Activated CD4-positive, alpha-beta T cell treated with anti-CD3 and anti-CD28 coated beads, Interleukin-2, amount 10 ng/mL, durations not matched to agents 7 days and 5 days (primary cell): ENCODE measurements around the gene CTNNA3. TPM values are rescaled to one million over a fixed set of nuclear protein-coding genes. Genes with fewer than 3 reads are reported as not detected.

Source experiments
- CTCF ChIA-PET: fragments of 350-600 bp; sonication (Branson Sonifier 250); formaldehyde crosslinking; loops from one replicate; lab custom pipeline; 2021; ENCODE audit warnings: antibody characterized with exemption; lab: Charles Lee
- POLR2A ChIA-PET: fragments of 350-600 bp; sonication (Branson Sonifier 250); formaldehyde crosslinking; loops from one replicate; lab custom pipeline; 2021; ENCODE audit warnings: antibody characterized with exemption; lab: Charles Lee
- DNase-seq: peaks from one replicate; pipeline ENCODE4 v3.0.0-alpha.2; 2020
- H3K27ac Mint-ChIP-seq: one replicate; pipeline ENCODE4 v1.8.0; 2021; ENCODE audit warnings: mild to moderate bottlenecking, moderate library complexity, mixed read lengths
- H3K27me3 Mint-ChIP-seq: one replicate; pipeline ENCODE4 v1.8.0; 2021; ENCODE audit warnings: mixed read lengths
- H3K36me3 Mint-ChIP-seq: one replicate; pipeline ENCODE4 v1.8.0; 2021; ENCODE audit warnings: low read depth, mixed read lengths
- H3K4me1 Mint-ChIP-seq: one replicate; pipeline ENCODE4 v1.8.0; 2021; ENCODE audit warnings: mixed read lengths
- H3K4me3 Mint-ChIP-seq: one replicate; pipeline ENCODE4 v1.8.0; 2021; ENCODE audit warnings: mild to moderate bottlenecking, moderate library complexity, mixed read lengths
- H3K9me3 Mint-ChIP-seq: one replicate; pipeline ENCODE4 v1.8.0; 2021; ENCODE audit warnings: mixed read lengths
- total RNA-seq, 2 experiments: library from RNA; stranded (reverse); gene quantifications; one replicate each; pipeline ENCODE4 v1.2.3, GENCODE V29; 2021

The CTNNA3 gene
- total RNA-seq, 2 experiments from 2014 or later, result 0.57 to 0.58 TPM

- POLR2A ChIA-PET, result no interaction called here
- Mint-ChIP-seq H3K4me1 (no peaks in the 10 kb centered on the region), H3K36me3 (no peaks in the 10 kb centered on the region), H3K4me3 (no peak overlapping the region), H3K9me3 (no peaks in the 10 kb centered on the region), H3K27ac (no peak overlapping the region), H3K27me3 (no peaks in the 10 kb centered on the region)
- DNase-seq, result no peak
- CTCF ChIA-PET, result no interaction called here
These were observed 868.6 kb downstream of the CTNNA3 start for GRCh38 chr10:66827353-66827752.

GRCh38 chr10:66823301-66823700 lies 872.7 kb downstream of the CTNNA3 start:
- DNase-seq, result no peak
- Mint-ChIP-seq H3K27ac (no peak overlapping the region), H3K27me3 (no peaks in the 10 kb centered on the region), H3K4me1 (no peaks in the 10 kb centered on the region), H3K36me3 (no peaks in the 10 kb centered on the region), H3K4me3 (no peak overlapping the region), H3K9me3 (no peaks in the 10 kb centered on the region)
- POLR2A ChIA-PET, result no interaction called here
- CTCF ChIA-PET, result no interaction called here

- Mint-ChIP-seq H3K4me1 (no peaks in the 10 kb centered on the region), H3K36me3 (no peaks in the 10 kb centered on the region), H3K27me3 (no peaks in the 10 kb centered on the region), H3K27ac (no peak overlapping the region), H3K4me3 (no peak overlapping the region), H3K9me3 (no peaks in the 10 kb centered on the region)
- POLR2A ChIA-PET, result no interaction called here
- CTCF ChIA-PET, result no interaction called here
- DNase-seq, result no peak
These were observed 873.2 kb downstream of the CTNNA3 start for GRCh38 chr10:66822801-66823200.

GRCh38 chr10:66819691-66820090 lies 876.3 kb downstream of the CTNNA3 start:
- Mint-ChIP-seq H3K27ac (no peak overlapping the region), H3K27me3 (no peaks in the 10 kb centered on the region), H3K4me1 (no peaks in the 10 kb centered on the region), H3K4me3 (no peak overlapping the region), H3K36me3 (no peaks in the 10 kb centered on the region), H3K9me3 (no peaks in the 10 kb centered on the region)
- ChIA-PET CTCF (no interaction called here), POLR2A (no interaction called here)
- DNase-seq, result no peak

GRCh38 chr10:66813122-66813521 lies 882.9 kb downstream of the CTNNA3 start:
- DNase-seq, result no peak

GRCh38 chr10:66811211-66811610 lies 884.8 kb downstream of the CTNNA3 start:
- ChIA-PET POLR2A (no interaction called here), CTCF (no interaction called here)
- H3K4me1 Mint-ChIP-seq, result no peaks in the 10 kb centered on the region
- no peak overlapping the region for H3K27ac Mint-ChIP-seq
- H3K36me3 Mint-ChIP-seq, result no peaks in the 10 kb centered on the region
- no peak for DNase-seq
- no peaks in the 10 kb centered on the region for H3K27me3 Mint-ChIP-seq
- no peak overlapping the region for H3K4me3 Mint-ChIP-seq
- H3K9me3 Mint-ChIP-seq, result no peaks in the 10 kb centered on the region

More at GRCh38 chr10:66813122-66813521, 882.9 kb downstream of the CTNNA3 start:
- Mint-ChIP-seq H3K9me3 (no peaks in the 10 kb centered on the region), H3K36me3 (no peaks in the 10 kb centered on the region), H3K27me3 (no peaks in the 10 kb centered on the region), H3K4me3 (no peak overlapping the region), H3K4me1 (no peaks in the 10 kb centered on the region), H3K27ac (no peak overlapping the region)
- ChIA-PET POLR2A (no interaction called here), CTCF (no interaction called here)

- CTCF ChIA-PET, result no interaction called here
- no peak overlapping the region for H3K4me3 Mint-ChIP-seq
These were observed 886.6 kb downstream of the CTNNA3 start for GRCh38 chr10:66809402-66809801.

GRCh38 chr10:66805612-66806011 lies 890.4 kb downstream of the CTNNA3 start:
- DNase-seq, result no peak
- no peak overlapping the region for H3K4me3 Mint-ChIP-seq
- H3K27ac Mint-ChIP-seq, result no peak overlapping the region
- ChIA-PET POLR2A (no interaction called here), CTCF (interaction anchor here (0.7 kb wide), 1 partner anchor 1099 kb away, joined by 3 read pairs; no protein-coding TSS in a partner anchor)
- no peaks in the 10 kb centered on the region for H3K27me3 Mint-ChIP-seq
- H3K9me3 Mint-ChIP-seq, result no peaks in the 10 kb centered on the region
- no peaks in the 10 kb centered on the region for H3K4me1 Mint-ChIP-seq
- no peaks in the 10 kb centered on the region for H3K36me3 Mint-ChIP-seq

More at GRCh38 chr10:66809402-66809801, 886.6 kb downstream of the CTNNA3 start:
- Mint-ChIP-seq H3K4me1 (no peaks in the 10 kb centered on the region), H3K36me3 (no peaks in the 10 kb centered on the region), H3K27ac (no peak overlapping the region), H3K9me3 (no peaks in the 10 kb centered on the region), H3K27me3 (no peaks in the 10 kb centered on the region)
- POLR2A ChIA-PET, result no interaction called here
- no peak for DNase-seq

GRCh38 chr10:66804962-66805361 lies 891.0 kb downstream of the CTNNA3 start:
- H3K4me1 Mint-ChIP-seq, result no peaks in the 10 kb centered on the region
- H3K36me3 Mint-ChIP-seq, result no peaks in the 10 kb centered on the region
- no peaks in the 10 kb centered on the region for H3K27me3 Mint-ChIP-seq
- CTCF ChIA-PET, result no interaction called here
- H3K4me3 Mint-ChIP-seq, result no peak overlapping the region
- DNase-seq, result no peak
- H3K9me3 Mint-ChIP-seq, result no peaks in the 10 kb centered on the region
- no peak overlapping the region for H3K27ac Mint-ChIP-seq
- POLR2A ChIA-PET, result no interaction called here

GRCh38 chr10:66803174-66803573 lies 892.8 kb downstream of the CTNNA3 start:
- H3K27ac Mint-ChIP-seq, result no peak overlapping the region
- DNase-seq, result no peak
- POLR2A ChIA-PET, result no interaction called here
- no peak overlapping the region for H3K4me3 Mint-ChIP-seq
- H3K9me3 Mint-ChIP-seq, result no peaks in the 10 kb centered on the region
- no peaks in the 10 kb centered on the region for H3K4me1 Mint-ChIP-seq
- H3K36me3 Mint-ChIP-seq, result no peaks in the 10 kb centered on the region
- H3K27me3 Mint-ChIP-seq, result no peaks in the 10 kb centered on the region
- CTCF ChIA-PET, result no interaction called here

- H3K9me3 Mint-ChIP-seq, result no peaks in the 10 kb centered on the region
- H3K4me3 Mint-ChIP-seq, result no peak overlapping the region
- DNase-seq, result no peak
- no peaks in the 10 kb centered on the region for H3K36me3 Mint-ChIP-seq
- no peaks in the 10 kb centered on the region for H3K4me1 Mint-ChIP-seq
- H3K27me3 Mint-ChIP-seq, result no peaks in the 10 kb centered on the region
- ChIA-PET POLR2A (no interaction called here), CTCF (no interaction called here)
- no peak overlapping the region for H3K27ac Mint-ChIP-seq
These were observed 896.5 kb downstream of the CTNNA3 start for GRCh38 chr10:66799474-66799873.

GRCh38 chr10:66795866-66796265 lies 900.1 kb downstream of the CTNNA3 start:
- no peak for DNase-seq
- H3K27me3 Mint-ChIP-seq, result no peaks in the 10 kb centered on the region
- no peaks in the 10 kb centered on the region for H3K36me3 Mint-ChIP-seq
- no peaks in the 10 kb centered on the region for H3K9me3 Mint-ChIP-seq
- no peak overlapping the region for H3K4me3 Mint-ChIP-seq
- POLR2A ChIA-PET, result no interaction called here
- H3K27ac Mint-ChIP-seq, result no peak overlapping the region
- no peaks in the 10 kb centered on the region for H3K4me1 Mint-ChIP-seq
- CTCF ChIA-PET, result no interaction called here

- CTCF ChIA-PET, result no interaction called here
- Mint-ChIP-seq H3K9me3 (no peaks in the 10 kb centered on the region), H3K27me3 (no peaks in the 10 kb centered on the region), H3K4me3 (no peak overlapping the region), H3K4me1 (no peaks in the 10 kb centered on the region), H3K36me3 (no peaks in the 10 kb centered on the region), H3K27ac (no peak overlapping the region)
- no peak for DNase-seq
- POLR2A ChIA-PET, result no interaction called here
These were observed 903.6 kb downstream of the CTNNA3 start for GRCh38 chr10:66792441-66792840.

GRCh38 chr10:66788178-66788987 lies 907.6 kb downstream of the CTNNA3 start:
- Mint-ChIP-seq H3K27ac (no peak overlapping the region), H3K9me3 (no peaks in the 10 kb centered on the region), H3K4me1 (no peaks in the 10 kb centered on the region), H3K27me3 (no peaks in the 10 kb centered on the region), H3K36me3 (no peaks in the 10 kb centered on the region), H3K4me3 (no peak overlapping the region)
- no peak for DNase-seq
- CTCF ChIA-PET, result no interaction called here
- POLR2A ChIA-PET, result no interaction called here
